ENCODE results near the gene MGAT1. TPM values are rescaled to one million over a fixed set of nuclear protein-coding genes. Genes with fewer than 3 reads are reported as not detected.

The MGAT1 gene
- total and polyA plus RNA-seq, 8 donors = 52.8 to 656 (median 66.4) TPM

DNA sequence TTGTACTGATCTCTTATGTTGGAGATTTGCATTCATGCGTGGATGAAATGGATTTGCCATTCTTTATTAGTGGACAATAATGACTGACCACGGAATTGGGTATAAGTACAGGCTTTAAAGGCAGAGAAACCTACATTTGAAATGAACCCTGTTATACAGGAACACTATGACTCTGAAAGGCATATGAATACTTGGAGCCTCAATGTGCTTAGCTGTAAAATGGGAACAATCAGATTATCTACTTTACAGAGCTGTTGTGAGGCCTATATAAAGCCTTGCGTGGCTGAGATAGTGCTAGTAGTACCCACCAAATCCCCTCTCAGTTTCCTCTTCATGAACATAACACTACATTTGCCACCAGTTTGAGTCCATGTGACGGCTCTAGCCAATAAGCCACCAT lies 18.9 kb upstream of the MGAT1 start:
- DNase-seq = no peak
- no peak overlapping the region for H3K4me3 ChIP-seq
- 85 to 90% (median 89%) methylated on average over 4 of the region's 4 CpGs for WGBS, 5 donors
- peak overlapping the region in 4 of 5 donors; percentile 74 to 89 (median 81) for H3K27ac ChIP-seq
- H3K4me1 ChIP-seq = peaks cover 8 to 67% (median 37%) of the 10 kb centered on the region in 4 donors
- no peaks in the 10 kb centered on the region for H3K9me3 ChIP-seq
- no peaks in the 10 kb centered on the region for H3K27me3 ChIP-seq
- TF ChIP-seq POLR2A (IDR thresholded peaks at IDR 0.05) (no peak), CTCF (IDR thresholded peaks at IDR 0.05) (no peak), EP300 (IDR thresholded peaks at IDR 0.05) (no peak), POLR2AphosphoS5 (IDR thresholded peaks at IDR 0.05) (no peak)
- no peaks in the 10 kb centered on the region for H3K36me3 ChIP-seq
- intact Hi-C loops (cut with DNase I; ENCODE audit: low total_unique reads) = no loop called here

GRCh38 chr5:180820788-180821321 lies 18.2 kb upstream of the MGAT1 start:
- intact Hi-C loops (cut with DNase I; ENCODE audit: low total_unique reads) = no loop called here
- Histone ChIP-seq H3K4me3 (no peak overlapping the region), H3K36me3 (no peaks in the 10 kb centered on the region), H3K9me3 (no peaks in the 10 kb centered on the region), H3K4me1 (peaks cover 5 to 66% (median 32%) of the 10 kb centered on the region in 4 donors), H3K27ac (peak overlapping the region; percentile 48 to 89 (median 78)), H3K27me3 (no peaks in the 10 kb centered on the region)
- TF ChIP-seq POLR2AphosphoS5 (IDR thresholded peaks at IDR 0.05) (peak in 2 of 3 donors; percentile 32 to 62), POLR2A (IDR thresholded peaks at IDR 0.05) (no peak), CTCF (IDR thresholded peaks at IDR 0.05) (no peak), EP300 (IDR thresholded peaks at IDR 0.05) (no peak)
- DNase-seq = peak in 1 of 2 donors; percentile 50
- 43 to 55% (median 50%) methylated on average over 3 of the region's 3 CpGs for WGBS, 5 donors

GRCh38 chr5:180818677-180819341 lies 16.2 kb upstream of the MGAT1 start:
- WGBS, 5 donors = 70 to 87% (median 84%) methylated on average over 6 of the region's 6 CpGs
- Histone ChIP-seq H3K9me3 (no peaks in the 10 kb centered on the region), H3K27ac (peak overlapping the region in 3 of 5 donors; percentile 69 to 77 (median 72)), H3K4me3 (no peak overlapping the region), H3K4me1 (peaks cover 0 to 48% (median 19%) of the 10 kb centered on the region in 4 donors), H3K27me3 (no peaks in the 10 kb centered on the region), H3K36me3 (no peaks in the 10 kb centered on the region)
- intact Hi-C loops (cut with DNase I; ENCODE audit: low total_unique reads) = no loop called here
- TF ChIP-seq POLR2AphosphoS5 (IDR thresholded peaks at IDR 0.05) = no peak
- TF ChIP-seq CTCF (IDR thresholded peaks at IDR 0.05) = no peak
- TF ChIP-seq EP300 (IDR thresholded peaks at IDR 0.05) = no peak
- no peak for TF ChIP-seq POLR2A (IDR thresholded peaks at IDR 0.05)
- DNase-seq = no peak

GRCh38 chr5:180817893-180818674 lies 15.5 kb upstream of the MGAT1 start:
- Histone ChIP-seq H3K4me1 (peaks cover 0 to 41% (median 19%) of the 10 kb centered on the region in 4 donors), H3K27me3 (no peaks in the 10 kb centered on the region), H3K9me3 (no peaks in the 10 kb centered on the region), H3K36me3 (no peaks in the 10 kb centered on the region), H3K27ac (peak overlapping the region in 4 of 5 donors; percentile 59 to 77 (median 70)), H3K4me3 (no peak overlapping the region)
- no peak for TF ChIP-seq POLR2A (IDR thresholded peaks at IDR 0.05)
- TF ChIP-seq EP300 (IDR thresholded peaks at IDR 0.05) = no peak
- TF ChIP-seq CTCF (IDR thresholded peaks at IDR 0.05) = no peak
- WGBS, 5 donors = 59 to 70% (median 63%) methylated on average over 13 of the region's 13 CpGs
- intact Hi-C loops (cut with DNase I; ENCODE audit: low total_unique reads) = no loop called here
- no peak for DNase-seq

All from stomach (tissue), 9 donors.